GM19239 (cell line): ENCODE data around the gene TMLHE.
"Not testable (repeated sequence)": the region's sequence is repeated elsewhere in the genome, so short reads cannot be mapped to it uniquely, and the experiment has no call there.

Experiments
- DNase-seq: peaks from one replicate; pipeline ENCODE4 v3.0.0; 2011; ENCODE audit warnings: low spot score; ENCODE audit not compliant: insufficient read length
- FAIRE-seq: peaks from 2 replicates; lab custom pipeline; 2011; peaks lifted over from hg19 to GRCh38; lab: Jason Lieb, UNC

The TMLHE gene

GRCh38 chrX:155505296-155505695, 107.5 kb downstream of the TMLHE start:
- FAIRE-seq (no peak), DNase-seq (no peak)

- not testable (repeated sequence) for DNase-seq
- FAIRE-seq = peak; percentile 11
Observed at GRCh38 chrX:155495134-155495533, 117.6 kb downstream of the TMLHE start.

- FAIRE-seq, DNase-seq: not testable (repeated sequence)
Observed at GRCh38 chrX:155491421-155491820, 121.3 kb downstream of the TMLHE start.

- not testable (repeated sequence) for FAIRE-seq, DNase-seq
Observed at GRCh38 chrX:155477136-155477535, 135.6 kb downstream of the TMLHE start.

GRCh38 chrX:155466269-155466938, 146.3 kb downstream of the TMLHE start:
- FAIRE-seq = peak; percentile 91
- DNase-seq = not testable (repeated sequence)

GRCh38 chrX:155460501-155460900, 152.3 kb downstream of the TMLHE start:
- FAIRE-seq, DNase-seq: not testable (repeated sequence)

GRCh38 chrX:155458471-155458870, 154.3 kb downstream of the TMLHE start, which contains the start of gene F8A3:
F8A3 (minus strand) TSS chrX:155458620; CDS start chrX:155458600, 20 bp downstream.
- DNase-seq, FAIRE-seq: not testable (repeated sequence)

- not testable (repeated sequence) for FAIRE-seq, DNase-seq
Observed at GRCh38 chrX:155457761-155458447, 154.8 kb downstream of the TMLHE start.

GRCh38 chrX:155441097-155441496, 171.7 kb downstream of the TMLHE start:
- DNase-seq (no peak), FAIRE-seq (no peak)
